GM12801 (cell line): ENCODE data around the gene ARID4A.

Source experiments
- CTCF ChIP-seq: IDR thresholded peaks from one replicate; pipeline ENCODE4 v1.5.1; 2011; ENCODE audit warnings: control low read depth; ENCODE audit not compliant: insufficient read length; ENCODE audit errors: extremely low read depth

Gene ARID4A

GRCh38 chr14:58297412-58297761 lies 968 bp upstream of the ARID4A start:
- no peak for TF ChIP-seq CTCF

GRCh38 chr14:58297762-58298476 lies 436 bp upstream of the ARID4A start:
- no peak for TF ChIP-seq CTCF

- TF ChIP-seq CTCF, result no peak
These were observed 1.3 kb downstream of the ARID4A start for GRCh38 chr14:58299401-58300330.

GRCh38 chr14:58301416-58301815 lies 3.1 kb downstream of the ARID4A start:
- TF ChIP-seq CTCF, result no peak

- TF ChIP-seq CTCF, result no peak
These were observed 7.4 kb downstream of the ARID4A start for GRCh38 chr14:58305730-58306129.

GRCh38 chr14:58307597-58308316 lies 9.4 kb downstream of the ARID4A start:
- no peak for TF ChIP-seq CTCF

- TF ChIP-seq CTCF, result no peak
These were observed 10.7 kb downstream of the ARID4A start for GRCh38 chr14:58309086-58309485.
